Measurements from ENCODE around the gene MBOAT7. TPM values are rescaled to one million over a fixed set of nuclear protein-coding genes. Genes with fewer than 3 reads are reported as not detected.
A peak's percentile ranks its signal among the peaks of the same experiment; 100 is the strongest.
"Not testable (repeated sequence)": the region's sequence is repeated elsewhere in the genome, so short reads cannot be mapped to it uniquely, and the experiment has no call there.

The MBOAT7 gene
- total and polyA plus RNA-seq, 2 experiments from 2014 or later: 109 to 133 TPM

GRCh38 chr19:54201172-54201701 lies 11.9 kb upstream of the MBOAT7 start:
- Histone ChIP-seq H3K36me3 (ENCODE audit: low read depth) (peaks cover 29% of the 10 kb centered on the region), H3F3A (ENCODE audit: insufficient read depth) (peaks cover 38% of the 10 kb centered on the region), H3K9me3 (ENCODE audit: low read depth) (no peaks in the 10 kb centered on the region), H3K9me2 (ENCODE audit: insufficient read depth) (no peaks in the 10 kb centered on the region), H3K27ac (peak overlapping the region; percentile 97), H3K4me1 (ENCODE audit: insufficient read depth) (peaks cover 21% of the 10 kb centered on the region), H4K20me1 (ENCODE audit: insufficient read depth) (peaks cover 28% of the 10 kb centered on the region; the same call in 1 of the 2 replicates), H3K9ac (peak overlapping the region; percentile 97), H3K27me3 (replicated peaks; ENCODE audit: insufficient read depth) (no peaks in the 10 kb centered on the region), H2AFZ (peak overlapping the region; percentile 65), H3K4me2 (ENCODE audit: unreplicated experiment) (peak overlapping the region; percentile 96), H3K4me3 (peak overlapping the region; percentile 93), H3K79me2 (ENCODE audit: insufficient read depth) (peaks cover 53% of the 10 kb centered on the region)
- WGBS, 2 experiments (ENCODE audit: low coverage in 1 of 2, low lambda C conversion rate in 2 of 2, missing lambda C conversion rate in 2 of 2): 0 to 1% methylated on average over 28 of the region's 28 CpGs
- TF ChIP-seq EZH2phosphoT487 (IDR thresholded peaks at IDR 0.05; ENCODE audit: insufficient read depth, low read depth): no peak
- no peak for TF ChIP-seq EZH2 (IDR thresholded peaks at IDR 0.05; ENCODE audit: insufficient read depth, poor library complexity, severe bottlenecking)
- in situ Hi-C loops (cut with MboI): no loop called here
- DNase-seq: no peak

- no peak overlapping the region for H2AFZ ChIP-seq
- H3K9me2 ChIP-seq (ENCODE audit: insufficient read depth): no peaks in the 10 kb centered on the region
- no peaks in the 10 kb centered on the region for H3K9me3 ChIP-seq (ENCODE audit: low read depth)
- peaks cover 45% of the 10 kb centered on the region for H3K79me2 ChIP-seq (ENCODE audit: insufficient read depth)
- no peak overlapping the region for H3K4me2 ChIP-seq (ENCODE audit: unreplicated experiment)
- peaks cover 21% of the 10 kb centered on the region for H3K36me3 ChIP-seq (ENCODE audit: low read depth)
- WGBS, 2 experiments (ENCODE audit: low coverage in 1 of 2, low lambda C conversion rate in 2 of 2, missing lambda C conversion rate in 2 of 2): 81 to 84% methylated on average over 16 of the region's 16 CpGs
- in situ Hi-C loops (cut with MboI): no loop called here
- H3K9ac ChIP-seq: no peak overlapping the region
- H3K4me1 ChIP-seq (ENCODE audit: insufficient read depth): peaks cover 15% of the 10 kb centered on the region
- H3F3A ChIP-seq (ENCODE audit: insufficient read depth): peaks cover 28% of the 10 kb centered on the region
- no peaks in the 10 kb centered on the region for H3K27me3 ChIP-seq (replicated peaks; ENCODE audit: insufficient read depth)
- no peak for DNase-seq
- H3K4me3 ChIP-seq: no peak overlapping the region
- peaks cover 22% of the 10 kb centered on the region; the same call in 1 of the 2 replicates for H4K20me1 ChIP-seq (ENCODE audit: insufficient read depth)
- TF ChIP-seq EZH2 (IDR thresholded peaks at IDR 0.05; ENCODE audit: insufficient read depth, poor library complexity, severe bottlenecking) (no peak), EZH2phosphoT487 (IDR thresholded peaks at IDR 0.05; ENCODE audit: insufficient read depth, low read depth) (no peak)
- no peak overlapping the region for H3K27ac ChIP-seq
These were observed 10.0 kb upstream of the MBOAT7 start for GRCh38 chr19:54199401-54199800.

GRCh38 chr19:54197121-54197520 lies 7.7 kb upstream of the MBOAT7 start:
- Histone ChIP-seq H3K9ac (no peak overlapping the region), H3K36me3 (ENCODE audit: low read depth) (peaks cover 11% of the 10 kb centered on the region), H4K20me1 (ENCODE audit: insufficient read depth) (peaks cover 6% of the 10 kb centered on the region; the same call in 1 of the 2 replicates), H3K9me3 (ENCODE audit: low read depth) (no peaks in the 10 kb centered on the region), H3K4me1 (ENCODE audit: insufficient read depth) (peaks cover 6% of the 10 kb centered on the region), H2AFZ (no peak overlapping the region), H3K79me2 (ENCODE audit: insufficient read depth) (peaks cover 44% of the 10 kb centered on the region), H3K9me2 (ENCODE audit: insufficient read depth) (no peaks in the 10 kb centered on the region), H3K27ac (no peak overlapping the region), H3F3A (ENCODE audit: insufficient read depth) (peaks cover 25% of the 10 kb centered on the region), H3K27me3 (replicated peaks; ENCODE audit: insufficient read depth) (no peaks in the 10 kb centered on the region), H3K4me3 (no peak overlapping the region), H3K4me2 (ENCODE audit: unreplicated experiment) (no peak overlapping the region)
- TF ChIP-seq EZH2 (IDR thresholded peaks at IDR 0.05; ENCODE audit: insufficient read depth, poor library complexity, severe bottlenecking) (no peak), EZH2phosphoT487 (IDR thresholded peaks at IDR 0.05; ENCODE audit: insufficient read depth, low read depth) (no peak)
- no peak for DNase-seq
- in situ Hi-C loops (cut with MboI): no loop called here
- 86 to 88% methylated on average over 3 of the region's 3 CpGs for WGBS, 2 experiments (ENCODE audit: low coverage in 1 of 2, low lambda C conversion rate in 2 of 2, missing lambda C conversion rate in 2 of 2)

GRCh38 chr19:54196536-54196935 lies 7.2 kb upstream of the MBOAT7 start:
- Histone ChIP-seq H3K36me3 (ENCODE audit: low read depth) (peaks cover 6% of the 10 kb centered on the region), H3K79me2 (ENCODE audit: insufficient read depth) (peaks cover 42% of the 10 kb centered on the region), H3F3A (ENCODE audit: insufficient read depth) (peaks cover 23% of the 10 kb centered on the region), H3K27ac (no peak overlapping the region), H2AFZ (no peak overlapping the region), H3K9me2 (ENCODE audit: insufficient read depth) (no peaks in the 10 kb centered on the region), H3K4me1 (ENCODE audit: insufficient read depth) (peaks cover 7% of the 10 kb centered on the region), H3K4me3 (no peak overlapping the region), H3K27me3 (replicated peaks; ENCODE audit: insufficient read depth) (no peaks in the 10 kb centered on the region), H3K9ac (no peak overlapping the region), H3K9me3 (ENCODE audit: low read depth) (no peaks in the 10 kb centered on the region), H4K20me1 (ENCODE audit: insufficient read depth) (peaks cover under 1% of the 10 kb centered on the region; the same call in 1 of the 2 replicates), H3K4me2 (ENCODE audit: unreplicated experiment) (no peak overlapping the region)
- in situ Hi-C loops (cut with MboI): no loop called here
- TF ChIP-seq EZH2phosphoT487 (IDR thresholded peaks at IDR 0.05; ENCODE audit: insufficient read depth, low read depth) (no peak), EZH2 (IDR thresholded peaks at IDR 0.05; ENCODE audit: insufficient read depth, poor library complexity, severe bottlenecking) (no peak)
- WGBS, 2 experiments (ENCODE audit: low coverage in 1 of 2, low lambda C conversion rate in 2 of 2, missing lambda C conversion rate in 2 of 2): 94 to 95% methylated on average over 7 of the region's 7 CpGs
- no peak for DNase-seq

- H3K9ac ChIP-seq; H3K4me2 ChIP-seq (ENCODE audit: unreplicated experiment); H4K20me1 ChIP-seq (ENCODE audit: insufficient read depth); H3K4me3 ChIP-seq; H2AFZ ChIP-seq; H3K9me3 ChIP-seq (ENCODE audit: low read depth); H3K4me1 ChIP-seq (ENCODE audit: insufficient read depth); DNase-seq; H3K27me3 ChIP-seq (replicated peaks; ENCODE audit: insufficient read depth); H3K36me3 ChIP-seq (ENCODE audit: low read depth); H3K9me2 ChIP-seq (ENCODE audit: insufficient read depth); H3K27ac ChIP-seq; in situ Hi-C loops (cut with MboI): not testable (repeated sequence)
- peaks cover 18% of the 10 kb centered on the region for H3F3A ChIP-seq (ENCODE audit: insufficient read depth)
- 93 to 96% methylated on average over 12 of the region's 12 CpGs for WGBS, 2 experiments (ENCODE audit: low coverage in 1 of 2, low lambda C conversion rate in 2 of 2, missing lambda C conversion rate in 2 of 2)
- H3K79me2 ChIP-seq (ENCODE audit: insufficient read depth): peaks cover 36% of the 10 kb centered on the region
These were observed 5.1 kb upstream of the MBOAT7 start for GRCh38 chr19:54194463-54194862.

Data from GM23248 (cell line).